A549 treated with GW870086 at 1 μM for 4 hours (cell line): Measurements from ENCODE around the gene CLC. TPM values are rescaled to one million over a fixed set of nuclear protein-coding genes. Genes with fewer than 3 reads are reported as not detected.

Source experiments
- total RNA-seq: library from RNA; stranded (reverse); fragments of 200-300 nt; extraction: Qiagen RNA extraction; gene quantifications from 5 replicates; pipeline ENCODE4 v1.2.3, GENCODE V29; 2022; ENCODE audit warnings: low read depth

The CLC gene
- not detected in 5 replicates for total RNA-seq

GRCh38 chr19:39737891-39738290 is at the start of gene CLC:
TSS of gene CLC (minus strand) at chr19:39738029. CDS start at chr19:39737952, 77 bp downstream.

GRCh38 chr19:39778763-39779162 is 40.9 kb upstream of the CLC start, which contains the start of gene LEUTX:
TSS of gene LEUTX (plus strand) at chr19:39778854. CDS start at chr19:39778921, 67 bp downstream.

GRCh38 chr19:39704181-39705044 is 33.4 kb downstream of the CLC start, which contains the start of gene LGALS14:
TSS of gene LGALS14 (plus strand) at chr19:39704481. CDS start at chr19:39704529, 48 bp downstream.

Other genes with a start within 250 kb of the CLC start
- gene DLL3, start 239.1 kb downstream of the CLC start, total RNA-seq: 8.3 to 11.1 TPM (median 10.1 TPM) in 5 replicates
- not detected in 5 replicates for gene SELENOV, start 222.9 kb downstream of the CLC start, total RNA-seq
- gene EID2B, start 205.2 kb downstream of the CLC start, total RNA-seq: 7.9 to 9.5 TPM (median 8.3 TPM) in 5 replicates
- 35.5 to 48.6 TPM (median 43.8 TPM) in 5 replicates for gene EID2, start 197.9 kb downstream of the CLC start, total RNA-seq
- gene LGALS13, start 135.5 kb downstream of the CLC start, total RNA-seq: not detected in 5 replicates
- gene LGALS16, start 82.1 kb downstream of the CLC start, total RNA-seq: not detected in 5 replicates
- gene LGALS14, start 33.5 kb downstream of the CLC start, total RNA-seq: not detected in 5 replicates
- not detected in 5 replicates for gene LEUTX, start 40.8 kb upstream of the CLC start, total RNA-seq
- gene DYRK1B, start 96.1 kb upstream of the CLC start, total RNA-seq: 16.7 to 22.1 TPM (median 20.6 TPM) in 5 replicates
- 596 to 756 TPM (median 711 TPM) in 5 replicates for gene FBL, start 108.3 kb upstream of the CLC start, total RNA-seq
- 0.54 to 1.1 TPM (median 0.87 TPM) in 5 replicates for gene FCGBP, start 196.6 kb upstream of the CLC start, total RNA-seq
- gene PSMC4, start 233.1 kb upstream of the CLC start, total RNA-seq: 263 to 295 TPM (median 276 TPM) in 5 replicates